Measurements from ENCODE around the gene BRD2. TPM values are rescaled to one million over a fixed set of nuclear protein-coding genes. Genes with fewer than 3 reads are reported as not detected.

Gene BRD2
- total and polyA plus RNA-seq, 9 of the 15 experiments (the other 6 are each of a cell fraction or from before 2014, with no cell fraction given): 19.0 to 252 (median 181) TPM

DNA sequence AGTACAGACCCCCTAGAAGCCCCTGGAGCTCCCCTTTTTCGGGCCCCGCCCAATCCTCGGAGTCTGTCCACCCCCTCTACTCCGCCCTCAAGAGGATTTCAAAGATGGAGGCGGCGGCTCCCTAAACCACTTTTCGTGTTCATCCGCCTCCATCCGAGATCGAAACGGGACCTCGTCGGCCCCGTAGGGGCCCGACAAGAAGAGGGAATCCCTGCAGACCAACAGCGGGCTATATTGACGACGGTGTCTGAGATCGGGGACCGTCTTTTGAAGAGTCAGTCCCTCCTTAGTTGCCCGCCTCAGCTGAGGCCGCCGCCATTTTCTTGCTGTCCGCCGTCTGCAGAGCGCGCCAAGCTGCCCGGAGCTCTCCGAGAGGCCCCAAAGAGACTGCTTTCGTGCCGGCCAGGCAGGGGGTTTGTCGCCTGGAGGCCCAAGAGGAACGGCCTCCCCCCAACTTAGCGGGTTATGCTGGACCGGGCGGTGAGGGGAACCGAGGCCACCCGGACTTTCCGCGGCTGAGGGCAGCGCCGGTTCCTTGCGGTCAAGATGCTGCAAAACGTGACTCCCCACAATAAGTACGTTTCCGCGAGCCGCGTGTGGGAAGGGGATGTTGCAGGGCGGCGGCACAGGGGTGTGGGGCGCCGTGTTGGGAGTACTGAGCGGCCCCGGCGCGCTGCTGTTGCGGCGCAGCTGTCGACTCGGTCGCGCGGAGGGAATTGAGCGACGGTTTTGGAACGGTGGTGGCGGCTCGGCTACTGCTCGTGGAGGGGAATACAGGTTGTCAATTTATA is 4.2 kb downstream of the BRD2 start (continued):
- TF ChIP-seq, protein P1, sequence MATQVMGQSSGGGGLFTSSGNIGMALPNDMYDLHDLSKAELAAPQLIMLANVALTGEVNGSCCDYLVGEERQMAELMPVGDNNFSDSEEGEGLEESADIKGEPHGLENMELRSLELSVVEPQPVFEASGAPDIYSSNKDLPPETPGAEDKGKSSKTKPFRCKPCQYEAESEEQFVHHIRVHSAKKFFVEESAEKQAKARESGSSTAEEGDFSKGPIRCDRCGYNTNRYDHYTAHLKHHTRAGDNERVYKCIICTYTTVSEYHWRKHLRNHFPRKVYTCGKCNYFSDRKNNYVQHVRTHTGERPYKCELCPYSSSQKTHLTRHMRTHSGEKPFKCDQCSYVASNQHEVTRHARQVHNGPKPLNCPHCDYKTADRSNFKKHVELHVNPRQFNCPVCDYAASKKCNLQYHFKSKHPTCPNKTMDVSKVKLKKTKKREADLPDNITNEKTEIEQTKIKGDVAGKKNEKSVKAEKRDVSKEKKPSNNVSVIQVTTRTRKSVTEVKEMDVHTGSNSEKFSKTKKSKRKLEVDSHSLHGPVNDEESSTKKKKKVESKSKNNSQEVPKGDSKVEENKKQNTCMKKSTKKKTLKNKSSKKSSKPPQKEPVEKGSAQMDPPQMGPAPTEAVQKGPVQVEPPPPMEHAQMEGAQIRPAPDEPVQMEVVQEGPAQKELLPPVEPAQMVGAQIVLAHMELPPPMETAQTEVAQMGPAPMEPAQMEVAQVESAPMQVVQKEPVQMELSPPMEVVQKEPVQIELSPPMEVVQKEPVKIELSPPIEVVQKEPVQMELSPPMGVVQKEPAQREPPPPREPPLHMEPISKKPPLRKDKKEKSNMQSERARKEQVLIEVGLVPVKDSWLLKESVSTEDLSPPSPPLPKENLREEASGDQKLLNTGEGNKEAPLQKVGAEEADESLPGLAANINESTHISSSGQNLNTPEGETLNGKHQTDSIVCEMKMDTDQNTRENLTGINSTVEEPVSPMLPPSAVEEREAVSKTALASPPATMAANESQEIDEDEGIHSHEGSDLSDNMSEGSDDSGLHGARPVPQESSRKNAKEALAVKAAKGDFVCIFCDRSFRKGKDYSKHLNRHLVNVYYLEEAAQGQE (IDR thresholded peaks at IDR 0.05; ENCODE audit: borderline replicate concordance): no peak
- TF ChIP-seq, protein P1 (CRISPR knock-in tag; IDR thresholded peaks at IDR 0.05; ENCODE audit: low read depth): no peak
- TF ChIP-seq FOXM1 (IDR thresholded peaks at IDR 0.05; ENCODE audit: low read depth): 0 out of 2 replicates have a peak, but pooled peaks have one; percentile 11
- no peak for TF ChIP-seq FOXM1 (CRISPR knock-in tag; IDR thresholded peaks at IDR 0.05; ENCODE audit: low read depth)
- TF ChIP-seq, protein P2, sequence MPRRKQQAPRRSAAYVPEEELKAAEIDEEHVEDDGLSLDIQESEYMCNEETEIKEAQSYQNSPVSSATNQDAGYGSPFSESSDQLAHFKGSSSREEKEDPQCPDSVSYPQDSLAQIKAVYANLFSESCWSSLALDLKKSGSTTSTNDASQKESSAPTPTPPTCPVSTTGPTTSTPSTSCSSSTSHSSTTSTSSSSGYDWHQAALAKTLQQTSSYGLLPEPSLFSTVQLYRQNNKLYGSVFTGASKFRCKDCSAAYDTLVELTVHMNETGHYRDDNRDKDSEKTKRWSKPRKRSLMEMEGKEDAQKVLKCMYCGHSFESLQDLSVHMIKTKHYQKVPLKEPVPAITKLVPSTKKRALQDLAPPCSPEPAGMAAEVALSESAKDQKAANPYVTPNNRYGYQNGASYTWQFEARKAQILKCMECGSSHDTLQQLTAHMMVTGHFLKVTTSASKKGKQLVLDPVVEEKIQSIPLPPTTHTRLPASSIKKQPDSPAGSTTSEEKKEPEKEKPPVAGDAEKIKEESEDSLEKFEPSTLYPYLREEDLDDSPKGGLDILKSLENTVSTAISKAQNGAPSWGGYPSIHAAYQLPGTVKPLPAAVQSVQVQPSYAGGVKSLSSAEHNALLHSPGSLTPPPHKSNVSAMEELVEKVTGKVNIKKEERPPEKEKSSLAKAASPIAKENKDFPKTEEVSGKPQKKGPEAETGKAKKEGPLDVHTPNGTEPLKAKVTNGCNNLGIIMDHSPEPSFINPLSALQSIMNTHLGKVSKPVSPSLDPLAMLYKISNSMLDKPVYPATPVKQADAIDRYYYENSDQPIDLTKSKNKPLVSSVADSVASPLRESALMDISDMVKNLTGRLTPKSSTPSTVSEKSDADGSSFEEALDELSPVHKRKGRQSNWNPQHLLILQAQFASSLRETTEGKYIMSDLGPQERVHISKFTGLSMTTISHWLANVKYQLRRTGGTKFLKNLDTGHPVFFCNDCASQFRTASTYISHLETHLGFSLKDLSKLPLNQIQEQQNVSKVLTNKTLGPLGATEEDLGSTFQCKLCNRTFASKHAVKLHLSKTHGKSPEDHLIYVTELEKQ (CRISPR knock-in tag; IDR thresholded peaks at IDR 0.05): no peak
- TF ChIP-seq HLTF (IDR thresholded peaks at IDR 0.05): peak; percentile 43; the same call in 1 of the 2 replicates
- TF ChIP-seq, protein P3, sequence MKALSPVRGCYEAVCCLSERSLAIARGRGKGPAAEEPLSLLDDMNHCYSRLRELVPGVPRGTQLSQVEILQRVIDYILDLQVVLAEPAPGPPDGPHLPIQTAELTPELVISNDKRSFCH (CRISPR knock-in tag; IDR thresholded peaks at IDR 0.05): no peak
- TF ChIP-seq, protein P3 (tag; IDR thresholded peaks at IDR 0.05): no peak
- TF ChIP-seq PRPF4 (IDR thresholded peaks at IDR 0.05; ENCODE audit: insufficient read depth, low read depth, low read length, poor library complexity, severe bottlenecking): peak; percentile 31
- peak; percentile 25 for TF ChIP-seq POLR2AphosphoS2 (IDR thresholded peaks at IDR 0.05; ENCODE audit: low read length)
- TF ChIP-seq, protein P4, sequence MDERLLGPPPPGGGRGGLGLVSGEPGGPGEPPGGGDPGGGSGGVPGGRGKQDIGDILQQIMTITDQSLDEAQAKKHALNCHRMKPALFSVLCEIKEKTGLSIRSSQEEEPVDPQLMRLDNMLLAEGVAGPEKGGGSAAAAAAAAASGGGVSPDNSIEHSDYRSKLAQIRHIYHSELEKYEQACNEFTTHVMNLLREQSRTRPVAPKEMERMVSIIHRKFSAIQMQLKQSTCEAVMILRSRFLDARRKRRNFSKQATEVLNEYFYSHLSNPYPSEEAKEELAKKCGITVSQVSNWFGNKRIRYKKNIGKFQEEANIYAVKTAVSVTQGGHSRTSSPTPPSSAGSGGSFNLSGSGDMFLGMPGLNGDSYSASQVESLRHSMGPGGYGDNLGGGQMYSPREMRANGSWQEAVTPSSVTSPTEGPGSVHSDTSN (CRISPR knock-in tag; IDR thresholded peaks at IDR 0.05; ENCODE audit: low read depth): no peak
- TF ChIP-seq, protein P4 (tag; conservative IDR thresholded peaks at IDR 0.05; ENCODE audit: low read depth): no peak
- no peak for TF ChIP-seq CEBPB (tag; IDR thresholded peaks at IDR 0.05)

Measured in K562 (cell line).